HepG2 (cell line): ENCODE data around the gene INTS15. TPM values are rescaled to one million over a fixed set of nuclear protein-coding genes. Genes with fewer than 3 reads are reported as not detected.

Source experiments
- ATAC-seq: fragments of 200-7000 bp; cut with Tn5 transposase; 3 replicates; pipeline ENCODE4 v1.9.1; 2020; ENCODE audit warnings: mild to moderate bottlenecking, moderate library complexity
- BruUV-seq: library from RNA; stranded (reverse); fragments of 400-500 nt; replicated peaks from 2 replicates; lab custom pipeline; 2021; lab: Mats Ljungman, UMichigan
- CTCF ChIA-PET: fragments of 300-600 bp; formaldehyde crosslinking; extraction: SDS; loops from one replicate; lab custom pipeline; 2021; ENCODE audit warnings: low total read pairs, inconsistent platforms, low intra/inter-chr PET ratio; lab: Yijun Ruan, JAX
- POLR2A ChIA-PET: fragments of 350-600 bp; sonication (Branson Sonifier 250); formaldehyde crosslinking; loops from one replicate; lab custom pipeline; 2020; ENCODE audit warnings: antibody characterized with exemption, inconsistent platforms; lab: Yijun Ruan, JAX
- DNase-seq: peaks from one replicate; pipeline ENCODE4 v3.0.0-alpha.2; 2015; ENCODE audit warnings: low spot score
- FAIRE-seq: peaks from 3 replicates; lab custom pipeline; 2011; peaks lifted over from hg19 to GRCh38; lab: Jason Lieb, UNC
- H2AFZ ChIP-seq: one replicate; pipeline ENCODE4 v1.6.1; 2011; ENCODE audit warnings: low read length, inconsistent platforms
- H3K27ac ChIP-seq: fragments of 300-600 bp; 3 replicates; pipeline ENCODE4 v1.8.0; 2011; ENCODE audit warnings: mixed run types, mild to moderate bottlenecking, mixed read lengths, low read length, inconsistent platforms; ENCODE audit not compliant: insufficient read depth; ENCODE audit errors: extremely low read length
- H3K27me3 ChIP-seq, 2 experiments: fragments of 200-600 bp in 1 of 2; 2 replicates in 1 of 2; 3 replicates in 1 of 2; pipeline versions ENCODE4 v1.6.0 to v1.8.0; 2011; ENCODE audit warnings: low read length in 2 of 2, mild to moderate bottlenecking in 2 of 2, moderate library complexity in 2 of 2, inconsistent platforms in 1 of 2; ENCODE audit not compliant: insufficient read depth in 2 of 2, control insufficient read depth in 1 of 2
- H3K36me3 ChIP-seq, 2 experiments: fragments of 200-600 bp in 1 of 2; replicated peaks in 1 of 2; 2 replicates in 1 of 2; 3 replicates in 1 of 2; pipeline versions ENCODE4 v1.5.1 to v1.8.0; 2011; ENCODE audit warnings: low read length in 2 of 2, inconsistent platforms in 1 of 2; ENCODE audit not compliant: insufficient read depth in 2 of 2, control insufficient read depth in 1 of 2
- H3K4me1 ChIP-seq: 2 replicates; pipeline ENCODE4 v1.5.1; 2012; ENCODE audit warnings: low read length, inconsistent platforms; ENCODE audit not compliant: insufficient read depth
- H3K4me2 ChIP-seq: 2 replicates; pipeline ENCODE4 v1.6.0; 2011; ENCODE audit warnings: low read depth, low read length, inconsistent platforms
- H3K4me3 ChIP-seq, 3 experiments: fragments of 200-600 bp in 1 of 3; sonication (generic), shearing (Covaris generic) in 1 of 3; replicated peaks in 1 of 3; 2 replicates each; pipeline ENCODE4 v1.5.1; 2011 to 2016; ENCODE audit warnings: low read length in 3 of 3, inconsistent platforms in 2 of 3, low read depth in 2 of 3, mild to moderate bottlenecking in 2 of 3, control low read depth in 1 of 3, mixed read lengths in 1 of 3; ENCODE audit not compliant: insufficient read depth in 1 of 3
- H3K79me2 ChIP-seq: one replicate; pipeline ENCODE4 v1.6.1; 2011; ENCODE audit warnings: low read length, inconsistent platforms; ENCODE audit not compliant: insufficient read depth
- H3K9ac ChIP-seq: 2 replicates; pipeline ENCODE4 v1.6.0; 2011; ENCODE audit warnings: mild to moderate bottlenecking, low read depth, low read length, inconsistent platforms; ENCODE audit not compliant: insufficient read depth
- H3K9me3 ChIP-seq: 2 replicates; pipeline ENCODE4 v1.5.1; 2012; ENCODE audit warnings: mild to moderate bottlenecking, low read length
- H4K20me1 ChIP-seq: 2 replicates; pipeline ENCODE4 v1.6.0; 2011; ENCODE audit warnings: inconsistent platforms, mild to moderate bottlenecking, low read length, moderate library complexity; ENCODE audit not compliant: insufficient read depth
- CBX2 ChIP-seq, 2 experiments: fragments of 200-600 bp in 1 of 2; sonication (generic); formaldehyde crosslinking in 1 of 2; IDR thresholded peaks; 2 replicates each; pipeline versions ENCODE4 v1.7.0 to v1.8.1; 2018 to 2022; ENCODE audit warnings: low read depth in 2 of 2, low read length in 1 of 2, mild to moderate bottlenecking in 1 of 2, missing genetic modification reagents in 1 of 2
- DNMT1 ChIP-seq: sonication (generic); formaldehyde crosslinking; IDR thresholded peaks from 2 replicates; pipeline ENCODE4 v1.5.1; 2020; ENCODE audit warnings: mild to moderate bottlenecking, missing genetic modification reagents
- HNF4A ChIP-seq: sonication (generic); formaldehyde crosslinking; IDR thresholded peaks from 2 replicates; pipeline ENCODE4 v1.4.0; 2020; ENCODE audit warnings: missing genetic modification reagents
- PHF20 ChIP-seq: sonication (generic); formaldehyde crosslinking; IDR thresholded peaks from 2 replicates; pipeline ENCODE4 v1.5.0; 2020; ENCODE audit warnings: mild to moderate bottlenecking, missing genetic modification reagents
- RBM22 ChIP-seq: fragments of 200-400 bp; formaldehyde crosslinking; optimal IDR thresholded peaks from 2 replicates; pipeline ENCODE3; 2017; ENCODE audit warnings: mild to moderate bottlenecking, low read length, moderate library complexity
- REPIN1 ChIP-seq: sonication (generic); formaldehyde crosslinking; IDR thresholded peaks from 2 replicates; pipeline ENCODE4 v1.8.0; 2022; ENCODE audit warnings: missing genetic modification reagents, low read depth, mild to moderate bottlenecking, borderline replicate concordance
- ZFAT ChIP-seq: sonication (generic); formaldehyde crosslinking; conservative IDR thresholded peaks from 2 replicates; pipeline ENCODE4 v1.8.1; 2023; ENCODE audit warnings: missing genetic modification reagents, inconsistent platforms
- ZNF263 ChIP-seq: sonication (generic); formaldehyde crosslinking; IDR thresholded peaks from 2 replicates; pipeline ENCODE4 v1.4.0; 2020; ENCODE audit warnings: missing genetic modification reagents
- ZNF460 ChIP-seq: sonication (generic); formaldehyde crosslinking; IDR thresholded peaks from 2 replicates; pipeline ENCODE4 v1.5.1; 2020; ENCODE audit warnings: missing genetic modification reagents, mild to moderate bottlenecking, borderline replicate concordance
- ZNF776 ChIP-seq: sonication (generic); formaldehyde crosslinking; IDR thresholded peaks from 2 replicates; pipeline ENCODE4 v1.4.0; 2020; ENCODE audit warnings: mild to moderate bottlenecking, missing genetic modification reagents
- WGBS: methylation state at CpG from one replicate; pipeline ENCODE4 v1.1.6; 2017; ENCODE audit warnings: low lambda C conversion rate; 5-methylcytosine and 5-hydroxymethylcytosine counted together
- in situ Hi-C: cut with HindIII; loops from 2 replicates; pipeline ENCODE4 v1.10.0; 2017; ENCODE audit warnings: low pct_unique_long_range_greater_than_20kb; ENCODE audit not compliant: extremely low pct_ligation_motif_present
- intact Hi-C: fragments of 100-400 bp; cut with micrococcal nuclease; formaldehyde crosslinking; loops from one replicate; pipeline ENCODE4 v1.10.0; 2022; ENCODE audit not compliant: unreplicated experiment
- polyA plus RNA-seq, 8 experiments: library from polyadenylated mRNA; depleted of rRNA in 3 of 8; stranded (reverse) in 7 of 8; unstranded in 1 of 8; fragments of >200 nt; fragmentation: Illumina TruSeq in 4 of 8; extraction: Trizol in 4 of 8; gene quantifications; 2 replicates each; pipeline versions ENCODE4 v1.2.1 to v1.2.3, GENCODE V29; 2011 to 2016; ENCODE audit warnings: low read depth in 4 of 8, missing spikeins in 1 of 8, mixed read lengths in 1 of 8; ENCODE audit not compliant: insufficient read depth in 1 of 8
- total RNA-seq, 5 experiments: library from RNA; depleted of rRNA; stranded (reverse); fragments of >200 nt; fragmentation: Illumina TruSeq; extraction: Trizol; gene quantifications; 2 replicates each; pipeline ENCODE4 v1.2.3, GENCODE V29; 2016; ENCODE audit warnings: low read depth in 1 of 5
- TF ChIP-seq, protein P1 (sequence below): sonication (generic); formaldehyde crosslinking; IDR thresholded peaks from 2 replicates; pipeline ENCODE4 v1.5.0; 2020; ENCODE audit warnings: mild to moderate bottlenecking, missing genetic modification reagents, borderline replicate concordance
- TF ChIP-seq, protein P2 (sequence below): sonication (generic); formaldehyde crosslinking; IDR thresholded peaks from 2 replicates; pipeline ENCODE4 v1.8.0; 2022; ENCODE audit warnings: missing genetic modification reagents, mild to moderate bottlenecking, moderate library complexity, borderline replicate concordance
- TF ChIP-seq, protein P3 (sequence below): sonication (generic); IDR thresholded peaks from 2 replicates; pipeline ENCODE4 v1.6.1; 2016; ENCODE audit warnings: low read depth, borderline replicate concordance

The INTS15 gene
- total and polyA plus RNA-seq, 2 of the 13 experiments (the other 11 are each of a cell fraction or from before 2014, with no cell fraction given) = 16.3 to 25.7 TPM

DNA sequence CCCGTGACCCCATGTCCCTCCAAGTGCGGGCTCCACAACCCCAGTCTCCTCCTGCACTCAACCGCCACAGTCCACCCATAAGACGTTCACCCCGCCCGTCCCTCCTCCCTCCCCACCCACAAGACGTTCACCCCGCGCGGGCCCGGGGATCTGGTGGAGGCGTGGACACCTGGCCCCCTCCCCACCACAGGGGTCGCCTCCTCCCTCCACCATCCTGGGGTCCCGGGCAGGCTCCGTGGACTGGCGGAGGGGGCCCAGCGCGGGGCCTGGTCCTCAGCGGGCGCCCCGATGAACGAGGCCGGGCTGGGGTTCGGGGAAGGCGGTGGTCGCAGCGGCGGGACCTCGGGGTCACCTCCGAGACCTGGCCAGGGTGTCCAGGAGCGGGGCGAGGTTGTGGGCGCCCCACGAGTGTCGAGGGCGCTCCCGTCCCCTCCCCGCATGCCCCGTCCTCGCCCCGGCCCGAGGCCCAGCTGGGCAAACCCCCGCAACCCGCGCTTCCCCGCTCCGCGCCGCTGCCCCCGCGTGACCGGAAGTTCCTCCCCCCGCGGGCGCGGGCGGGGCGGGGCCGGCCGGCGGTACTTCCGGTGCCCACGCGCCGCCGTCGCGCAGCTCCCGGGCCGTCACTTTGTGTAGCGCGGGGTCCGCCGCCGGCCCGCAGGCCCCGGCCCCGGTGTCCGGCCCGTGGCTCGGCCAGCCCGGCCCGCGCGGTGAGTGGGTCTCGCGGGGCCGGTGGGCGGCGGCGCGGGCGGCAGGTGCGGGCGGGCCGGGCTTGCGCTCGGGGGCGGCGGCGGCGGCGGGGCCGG is 47.1 kb downstream of the INTS15 start, which contains the start of gene ZNF316:
ZNF316 (plus strand) TSS at position 578 of the 803 bp plus-strand sequence. CDS start 5,092 bp downstream, outside the sequence.
- no peaks in the 10 kb centered on the region for H4K20me1 ChIP-seq
- peak; percentile 32 for ATAC-seq
- no peaks in the 10 kb centered on the region for H3K27me3 ChIP-seq
- H3K9me3 ChIP-seq = no peaks in the 10 kb centered on the region
- WGBS = under 1% methylated on average over 25 of the region's 104 CpGs
- FAIRE-seq = no peak
- in situ Hi-C loops (no loop called here), intact Hi-C loops (loop anchor here (1.0 kb wide), 1 partner anchor 29 kb away; no protein-coding TSS in a partner anchor)
- H3K79me2 ChIP-seq = peaks cover 13% of the 10 kb centered on the region
- no TSS peak for BruUV-seq
- H3K4me1 ChIP-seq = peaks cover 31% of the 10 kb centered on the region
- ChIA-PET POLR2A (interaction anchor here (0.7 to 2.0 kb wide), 3 partner anchors 9 to 59 kb away, joined by 3 to 6 read pairs (median 4); no protein-coding TSS in a partner anchor), CTCF (no interaction called here)
- H3K36me3 ChIP-seq = peaks cover 5 to 9% of the 10 kb centered on the region in 2 experiments; a peak in 4 of 5 replicates
- H3K4me2 ChIP-seq = peak within 1 kb of the TSS; percentile 83
- H3K9ac ChIP-seq = peak within 1 kb of the TSS; percentile 83
- H2AFZ ChIP-seq = no peak within 1 kb of the TSS
- H3K4me3 ChIP-seq = peak within 1 kb of the TSS; percentile 65 to 88 (median 86)
- no peak for DNase-seq
- peak within 1 kb of the TSS; percentile 30 for H3K27ac ChIP-seq
- TF ChIP-seq HNF4A (CRISPR knock-in tag) = no peak
- peak; percentile 34 for TF ChIP-seq PHF20 (CRISPR knock-in tag)
- TF ChIP-seq, protein P1, sequence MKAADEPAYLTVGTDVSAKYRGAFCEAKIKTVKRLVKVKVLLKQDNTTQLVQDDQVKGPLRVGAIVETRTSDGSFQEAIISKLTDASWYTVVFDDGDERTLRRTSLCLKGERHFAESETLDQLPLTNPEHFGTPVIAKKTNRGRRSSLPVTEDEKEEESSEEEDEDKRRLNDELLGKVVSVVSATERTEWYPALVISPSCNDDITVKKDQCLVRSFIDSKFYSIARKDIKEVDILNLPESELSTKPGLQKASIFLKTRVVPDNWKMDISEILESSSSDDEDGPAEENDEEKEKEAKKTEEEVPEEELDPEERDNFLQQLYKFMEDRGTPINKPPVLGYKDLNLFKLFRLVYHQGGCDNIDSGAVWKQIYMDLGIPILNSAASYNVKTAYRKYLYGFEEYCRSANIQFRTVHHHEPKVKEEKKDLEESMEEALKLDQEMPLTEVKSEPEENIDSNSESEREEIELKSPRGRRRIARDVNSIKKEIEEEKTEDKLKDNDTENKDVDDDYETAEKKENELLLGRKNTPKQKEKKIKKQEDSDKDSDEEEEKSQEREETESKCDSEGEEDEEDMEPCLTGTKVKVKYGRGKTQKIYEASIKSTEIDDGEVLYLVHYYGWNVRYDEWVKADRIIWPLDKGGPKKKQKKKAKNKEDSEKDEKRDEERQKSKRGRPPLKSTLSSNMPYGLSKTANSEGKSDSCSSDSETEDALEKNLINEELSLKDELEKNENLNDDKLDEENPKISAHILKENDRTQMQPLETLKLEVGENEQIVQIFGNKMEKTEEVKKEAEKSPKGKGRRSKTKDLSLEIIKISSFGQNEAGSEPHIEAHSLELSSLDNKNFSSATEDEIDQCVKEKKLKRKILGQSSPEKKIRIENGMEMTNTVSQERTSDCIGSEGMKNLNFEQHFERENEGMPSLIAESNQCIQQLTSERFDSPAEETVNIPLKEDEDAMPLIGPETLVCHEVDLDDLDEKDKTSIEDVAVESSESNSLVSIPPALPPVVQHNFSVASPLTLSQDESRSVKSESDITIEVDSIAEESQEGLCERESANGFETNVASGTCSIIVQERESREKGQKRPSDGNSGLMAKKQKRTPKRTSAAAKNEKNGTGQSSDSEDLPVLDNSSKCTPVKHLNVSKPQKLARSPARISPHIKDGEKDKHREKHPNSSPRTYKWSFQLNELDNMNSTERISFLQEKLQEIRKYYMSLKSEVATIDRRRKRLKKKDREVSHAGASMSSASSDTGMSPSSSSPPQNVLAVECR (CRISPR knock-in tag) = peak; percentile 32
- no peak for TF ChIP-seq DNMT1 (CRISPR knock-in tag)
- TF ChIP-seq REPIN1 (CRISPR knock-in tag) = no peak
- TF ChIP-seq RBM22 = no peak
- TF ChIP-seq, protein P2, sequence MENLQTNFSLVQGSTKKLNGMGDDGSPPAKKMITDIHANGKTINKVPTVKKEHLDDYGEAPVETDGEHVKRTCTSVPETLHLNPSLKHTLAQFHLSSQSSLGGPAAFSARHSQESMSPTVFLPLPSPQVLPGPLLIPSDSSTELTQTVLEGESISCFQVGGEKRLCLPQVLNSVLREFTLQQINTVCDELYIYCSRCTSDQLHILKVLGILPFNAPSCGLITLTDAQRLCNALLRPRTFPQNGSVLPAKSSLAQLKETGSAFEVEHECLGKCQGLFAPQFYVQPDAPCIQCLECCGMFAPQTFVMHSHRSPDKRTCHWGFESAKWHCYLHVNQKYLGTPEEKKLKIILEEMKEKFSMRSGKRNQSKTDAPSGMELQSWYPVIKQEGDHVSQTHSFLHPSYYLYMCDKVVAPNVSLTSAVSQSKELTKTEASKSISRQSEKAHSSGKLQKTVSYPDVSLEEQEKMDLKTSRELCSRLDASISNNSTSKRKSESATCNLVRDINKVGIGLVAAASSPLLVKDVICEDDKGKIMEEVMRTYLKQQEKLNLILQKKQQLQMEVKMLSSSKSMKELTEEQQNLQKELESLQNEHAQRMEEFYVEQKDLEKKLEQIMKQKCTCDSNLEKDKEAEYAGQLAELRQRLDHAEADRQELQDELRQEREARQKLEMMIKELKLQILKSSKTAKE (CRISPR knock-in tag) = no peak
- TF ChIP-seq ZFAT (CRISPR knock-in tag) = no peak
- TF ChIP-seq, protein P3, sequence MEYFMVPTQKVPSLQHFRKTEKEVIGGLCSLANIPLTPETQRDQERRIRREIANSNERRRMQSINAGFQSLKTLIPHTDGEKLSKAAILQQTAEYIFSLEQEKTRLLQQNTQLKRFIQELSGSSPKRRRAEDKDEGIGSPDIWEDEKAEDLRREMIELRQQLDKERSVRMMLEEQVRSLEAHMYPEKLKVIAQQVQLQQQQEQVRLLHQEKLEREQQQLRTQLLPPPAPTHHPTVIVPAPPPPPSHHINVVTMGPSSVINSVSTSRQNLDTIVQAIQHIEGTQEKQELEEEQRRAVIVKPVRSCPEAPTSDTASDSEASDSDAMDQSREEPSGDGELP = peak; percentile 23; the same call in 1 of the 2 replicates
- TF ChIP-seq ZNF263 = peak; percentile 20; the same call in 1 of the 2 replicates
- TF ChIP-seq CBX2 (IDR thresholded peaks at IDR 0.05; ENCODE audit: low read depth, low read length) = no peak
- TF ChIP-seq CBX2 (CRISPR knock-in tag; IDR thresholded peaks at IDR 0.05; ENCODE audit: low read depth) = no peak
- TF ChIP-seq ZNF776 (CRISPR knock-in tag) = peak; percentile 46; the same call in 1 of the 2 replicates
- TF ChIP-seq ZNF460 (CRISPR knock-in tag) = no peak
